Hematopoietic multipotent progenitor cell (in vitro differentiated cells): ENCODE data around the gene IVNS1ABP. TPM values are rescaled to one million over a fixed set of nuclear protein-coding genes. Genes with fewer than 3 reads are reported as not detected.
"Not testable (repeated sequence)": the region's sequence is repeated elsewhere in the genome, so short reads cannot be mapped to it uniquely, and the experiment has no call there.

Source experiments
- DNase-seq, 3 donors: peaks; one replicate each; pipeline ENCODE4 v3.0.0-alpha.2; 2011 to 2015; ENCODE audit warnings: low read depth in 2 of 3, low spot score in 2 of 3
- total RNA-seq: library from RNA; depleted of rRNA; stranded (reverse); fragments of >200 nt; gene quantifications from one replicate; pipeline ENCODE4 v1.2.3, GENCODE V29; 2012

Gene IVNS1ABP
- total RNA-seq, 1 donor = 35.8 TPM

GRCh38 chr1:185337246-185337645 lies 20.2 kb upstream of the IVNS1ABP start:
- no peak for DNase-seq

GRCh38 chr1:185334182-185334581 lies 17.1 kb upstream of the IVNS1ABP start:
- no peak for DNase-seq

- no peak for DNase-seq
Measured at GRCh38 chr1:185328255-185328654, 11.2 kb upstream of the IVNS1ABP start.

- peak in 2 of 3 donors; percentile 16 to 60 for DNase-seq
Measured at GRCh38 chr1:185325413-185325812, 8.4 kb upstream of the IVNS1ABP start.

- DNase-seq = no peak
Measured at GRCh38 chr1:185324118-185324517, 7.1 kb upstream of the IVNS1ABP start.

- no peak for DNase-seq
Measured at GRCh38 chr1:185322636-185323035, 5.6 kb upstream of the IVNS1ABP start.

GRCh38 chr1:185321653-185322221 lies 4.7 kb upstream of the IVNS1ABP start:
- DNase-seq = not testable (repeated sequence)

GRCh38 chr1:185321104-185321503 lies 4.1 kb upstream of the IVNS1ABP start:
- DNase-seq = not testable (repeated sequence)

- DNase-seq = no peak
Measured at GRCh38 chr1:185319139-185319475, 2.1 kb upstream of the IVNS1ABP start.

GRCh38 chr1:185318431-185319138 lies 1.5 kb upstream of the IVNS1ABP start:
- DNase-seq = no peak

- DNase-seq = peak in 2 of 3 donors; percentile 84 to 85
Measured at GRCh38 chr1:185317886-185318310, 855 bp upstream of the IVNS1ABP start.

GRCh38 chr1:185316163-185317033 lies 645 bp downstream of the IVNS1ABP start:
- DNase-seq = peak; percentile 47 to 92 (median 89)

GRCh38 chr1:185315445-185316071 lies 1.5 kb downstream of the IVNS1ABP start:
- DNase-seq = no peak

- no peak for DNase-seq
Measured at GRCh38 chr1:185314411-185314810, 2.6 kb downstream of the IVNS1ABP start.

- no peak for DNase-seq
Measured at GRCh38 chr1:185312361-185313138, 4.5 kb downstream of the IVNS1ABP start.

- no peak for DNase-seq
Measured at GRCh38 chr1:185311589-185312225, 5.3 kb downstream of the IVNS1ABP start.

- no peak for DNase-seq
Measured at GRCh38 chr1:185309566-185309965, 7.5 kb downstream of the IVNS1ABP start.

- no peak for DNase-seq
Measured at GRCh38 chr1:185308126-185308525, 8.9 kb downstream of the IVNS1ABP start.

GRCh38 chr1:185305419-185305818 lies 11.6 kb downstream of the IVNS1ABP start:
- DNase-seq = no peak

GRCh38 chr1:185300152-185300551 lies 16.9 kb downstream of the IVNS1ABP start:
- DNase-seq = no peak
